Stimulated activated CD4-positive, alpha-beta T cell treated with anti-CD3 and anti-CD28 coated beads, Interleukin-4, amount 100 ng/mL, for 4 hours (primary cell): Measurements from ENCODE around the gene FGFR2.
"Not testable (repeated sequence)": the region's sequence is repeated elsewhere in the genome, so short reads cannot be mapped to it uniquely, and the experiment has no call there.

Experiments used
- DNase-seq, 2 experiments: peaks; one replicate each; pipeline ENCODE4 v3.0.0-alpha.2; 2020

Gene FGFR2

GRCh38 chr10:121583857-121584256 is 14.4 kb downstream of the FGFR2 start:
- DNase-seq = no peak

- no peak for DNase-seq
Measured at GRCh38 chr10:121583258-121583657, 15.0 kb downstream of the FGFR2 start.

- no peak for DNase-seq
Measured at GRCh38 chr10:121580276-121581116, 17.7 kb downstream of the FGFR2 start.

GRCh38 chr10:121579656-121580055 is 18.6 kb downstream of the FGFR2 start:
- DNase-seq = no peak

GRCh38 chr10:121578965-121579364 is 19.3 kb downstream of the FGFR2 start:
- no peak for DNase-seq

- DNase-seq = no peak
Measured at GRCh38 chr10:121578298-121578697, 19.9 kb downstream of the FGFR2 start.

- no peak for DNase-seq
Measured at GRCh38 chr10:121577568-121577967, 20.7 kb downstream of the FGFR2 start.

- DNase-seq = no peak
Measured at GRCh38 chr10:121576139-121576538, 22.1 kb downstream of the FGFR2 start.

- DNase-seq = no peak
Measured at GRCh38 chr10:121574519-121575166, 23.6 kb downstream of the FGFR2 start.

- DNase-seq = no peak
Measured at GRCh38 chr10:121573538-121573941, 24.7 kb downstream of the FGFR2 start.

GRCh38 chr10:121572859-121573537 is 25.2 kb downstream of the FGFR2 start:
- DNase-seq = no peak

GRCh38 chr10:121570315-121570714 is 27.9 kb downstream of the FGFR2 start:
- DNase-seq = no peak

- DNase-seq = no peak
Measured at GRCh38 chr10:121568275-121568674, 30.0 kb downstream of the FGFR2 start.

- no peak for DNase-seq
Measured at GRCh38 chr10:121567569-121567968, 30.7 kb downstream of the FGFR2 start.

- no peak for DNase-seq
Measured at GRCh38 chr10:121566755-121567154, 31.5 kb downstream of the FGFR2 start.

- DNase-seq = no peak
Measured at GRCh38 chr10:121559326-121560026, 38.8 kb downstream of the FGFR2 start.

GRCh38 chr10:121558238-121558637 is 40.0 kb downstream of the FGFR2 start:
- DNase-seq = no peak

- DNase-seq = no peak
Measured at GRCh38 chr10:121556918-121557573, 41.2 kb downstream of the FGFR2 start.

- no peak for DNase-seq
Measured at GRCh38 chr10:121556455-121556854, 41.8 kb downstream of the FGFR2 start.

- not testable (repeated sequence) for DNase-seq
Measured at GRCh38 chr10:121554916-121555315, 43.3 kb downstream of the FGFR2 start.

GRCh38 chr10:121553511-121554264 is 44.6 kb downstream of the FGFR2 start:
- no peak for DNase-seq

- DNase-seq = no peak
Measured at GRCh38 chr10:121552746-121553145, 45.5 kb downstream of the FGFR2 start.
